Ecto neural progenitor cell (in vitro differentiated cells): Measurements from ENCODE around the gene SLC35D1.
A peak's percentile ranks its signal among the peaks of the same experiment; 100 is the strongest.

Experiments
- DNase-seq: peaks from one replicate; pipeline ENCODE4 v3.0.0-alpha.2; 2018; ENCODE audit warnings: low spot score

Gene SLC35D1

DNA sequence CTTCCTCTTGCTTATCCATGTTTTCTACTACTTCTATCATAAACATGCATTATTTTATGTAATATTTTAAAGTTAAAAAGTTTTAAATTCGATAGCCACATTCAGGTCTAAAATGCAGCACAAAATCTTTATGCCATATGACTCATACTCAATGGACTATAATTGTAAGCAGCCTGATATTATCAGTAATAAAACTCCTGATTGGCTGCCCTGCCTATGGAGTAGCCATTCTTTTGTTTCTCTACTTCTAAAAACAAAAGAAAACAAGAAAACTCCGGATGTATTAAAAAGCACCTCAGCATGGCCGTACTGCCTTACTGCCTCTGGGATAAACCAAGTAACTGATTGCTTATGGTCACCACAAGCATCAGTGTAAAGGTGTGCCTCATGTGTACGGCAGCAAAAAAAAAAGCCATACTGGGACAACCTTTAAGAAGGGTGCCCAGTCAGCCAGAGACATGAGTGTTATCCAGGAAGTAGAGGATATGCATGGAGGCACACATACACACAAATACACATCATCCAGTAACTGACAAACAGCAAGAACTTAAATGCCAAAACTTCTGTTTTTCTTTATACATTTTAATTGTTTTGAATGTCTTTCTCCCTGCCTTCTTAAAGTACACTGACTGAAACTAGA is 9.2 kb downstream of the SLC35D1 start:
- no peak for DNase-seq

DNA sequence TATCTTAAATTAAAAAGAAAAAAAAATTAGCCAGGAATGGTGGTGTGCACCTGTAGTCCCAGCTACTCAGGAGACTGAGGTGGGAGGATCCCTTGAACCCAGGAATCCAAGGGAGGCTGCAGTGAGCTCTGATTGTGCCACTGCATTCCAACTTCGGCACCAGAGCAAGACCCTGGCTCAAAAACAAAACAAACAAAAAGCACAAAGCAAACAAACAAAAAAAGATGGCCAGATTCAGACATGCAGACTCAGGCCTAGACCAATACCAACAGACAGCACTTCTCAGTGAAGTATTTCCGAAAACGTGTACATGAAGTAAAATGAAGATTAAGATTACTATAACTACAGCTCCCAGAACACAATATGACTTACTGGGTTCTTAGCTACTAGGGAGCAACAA is 10.6 kb downstream of the SLC35D1 start:
- DNase-seq: no peak

DNA sequence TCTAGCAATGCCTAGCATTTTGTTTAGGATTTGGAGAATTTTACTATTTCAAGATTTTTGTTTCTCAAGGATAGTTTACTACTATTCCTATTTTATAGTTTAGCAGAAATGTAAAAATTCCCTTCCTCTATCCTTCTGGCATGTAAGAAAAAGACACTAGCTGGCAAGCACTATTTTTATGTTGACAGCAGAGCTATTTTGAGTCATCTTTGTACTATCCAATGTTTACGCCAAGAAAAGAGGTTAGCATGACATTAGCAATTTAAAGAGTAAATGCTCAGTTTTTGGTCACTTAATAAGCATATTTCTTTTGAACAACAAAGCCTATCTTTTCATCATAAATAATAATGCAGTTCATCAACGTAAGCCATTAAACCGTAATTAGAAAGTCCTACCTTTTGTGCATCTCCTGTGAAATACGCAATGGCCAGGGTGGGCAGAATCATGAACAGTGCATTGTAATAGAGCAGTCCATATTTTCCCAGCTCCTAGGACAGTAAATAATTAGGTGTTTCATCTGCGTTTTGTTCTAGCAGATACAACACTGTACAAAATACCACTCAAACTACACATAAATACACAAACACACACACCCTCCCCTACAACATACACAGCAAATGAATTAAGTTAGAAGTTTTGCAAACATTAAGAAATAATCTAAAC is 12.0 kb downstream of the SLC35D1 start:
- DNase-seq: no peak

DNA sequence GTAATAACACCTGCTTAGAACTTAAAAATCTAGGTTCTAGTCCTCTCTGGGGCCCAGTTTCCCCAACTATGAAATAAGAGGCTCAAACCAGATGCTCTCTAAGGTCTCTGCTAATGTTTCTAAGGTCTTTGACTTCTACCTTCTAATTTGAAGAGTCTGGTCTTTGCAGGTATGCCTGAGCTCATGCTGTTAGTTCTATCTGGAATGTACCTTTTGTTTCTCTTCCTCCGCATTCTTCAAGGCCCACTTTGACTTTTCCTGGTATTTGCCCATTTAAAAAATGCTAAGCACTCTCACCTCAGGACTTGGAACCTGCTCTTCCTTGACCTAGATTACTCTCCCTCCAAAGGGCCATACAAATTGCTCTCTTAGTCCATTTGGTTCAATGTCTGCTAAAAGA is 13.5 kb downstream of the SLC35D1 start:
- DNase-seq: no peak

DNA sequence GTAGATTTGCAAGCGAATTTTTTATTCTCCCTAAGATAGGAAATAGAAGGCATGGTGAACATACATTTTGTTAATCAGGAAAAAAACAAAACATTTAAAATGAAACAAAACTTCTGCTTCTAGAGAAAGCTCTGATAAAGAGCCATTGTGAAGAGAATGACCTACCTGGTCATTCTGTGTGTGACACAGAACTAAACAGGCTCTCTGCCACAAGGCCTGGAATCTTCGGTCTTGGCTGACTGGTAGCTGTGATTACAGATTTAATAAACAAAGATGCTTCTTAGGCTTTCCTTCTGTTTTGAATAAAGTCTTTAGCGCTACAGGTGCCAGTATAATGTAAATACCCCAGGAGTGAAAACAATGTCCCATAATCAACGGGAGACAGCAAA is 22.1 kb downstream of the SLC35D1 start:
- DNase-seq: no peak

DNA sequence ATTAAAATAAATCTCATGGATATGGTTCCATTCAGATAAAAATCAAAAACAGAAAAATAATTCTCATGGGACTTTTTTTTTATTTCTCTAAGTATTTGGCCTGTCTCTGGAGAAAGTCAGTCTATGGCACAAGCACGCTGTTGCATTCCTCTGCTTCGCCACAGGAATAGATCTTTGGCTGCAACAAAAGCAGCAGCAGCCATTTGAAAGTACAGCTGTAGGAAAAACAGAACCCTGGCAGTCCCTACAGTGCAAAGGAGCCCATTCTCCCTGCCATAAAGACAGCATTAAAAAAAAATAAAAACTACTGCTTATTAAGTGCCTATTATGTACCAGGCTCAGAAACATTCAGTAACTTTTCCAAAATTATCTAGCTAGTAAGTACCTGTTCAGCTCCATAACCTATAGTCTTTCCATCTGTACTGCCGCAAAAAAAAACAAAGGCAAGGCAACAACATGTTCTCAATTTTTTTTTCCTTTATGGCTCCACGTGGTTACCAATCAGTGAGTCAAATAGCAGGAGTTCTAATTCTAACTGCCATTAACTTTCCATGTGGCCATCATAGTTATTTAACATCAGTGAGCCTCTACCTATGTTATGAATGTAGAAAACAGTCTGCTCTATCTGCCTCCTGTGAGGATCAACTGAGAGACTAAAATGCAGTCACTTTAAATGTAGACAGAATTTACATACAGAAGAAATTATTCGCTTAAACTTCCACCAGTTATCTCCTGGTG is 22.7 kb downstream of the SLC35D1 start:
- no peak for DNase-seq

DNA sequence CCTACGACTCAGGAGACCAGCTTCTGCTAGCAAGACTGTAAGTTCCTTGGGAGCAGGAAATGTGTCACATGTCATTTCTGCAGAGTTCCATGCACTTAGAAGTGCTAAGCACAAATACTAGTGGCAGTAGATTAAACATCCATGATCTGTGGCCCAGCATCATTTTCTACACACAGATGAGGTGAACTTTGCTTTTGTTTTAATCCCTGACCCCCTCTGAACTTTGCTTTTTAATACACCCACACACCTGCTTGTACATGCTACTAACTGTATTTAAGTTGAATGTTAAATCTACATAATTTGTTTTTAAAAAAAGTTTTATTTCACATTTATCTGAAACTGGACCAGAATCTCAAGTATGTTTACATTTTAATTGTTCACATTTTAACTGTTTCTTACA is 24.5 kb downstream of the SLC35D1 start:
- no peak for DNase-seq

DNA sequence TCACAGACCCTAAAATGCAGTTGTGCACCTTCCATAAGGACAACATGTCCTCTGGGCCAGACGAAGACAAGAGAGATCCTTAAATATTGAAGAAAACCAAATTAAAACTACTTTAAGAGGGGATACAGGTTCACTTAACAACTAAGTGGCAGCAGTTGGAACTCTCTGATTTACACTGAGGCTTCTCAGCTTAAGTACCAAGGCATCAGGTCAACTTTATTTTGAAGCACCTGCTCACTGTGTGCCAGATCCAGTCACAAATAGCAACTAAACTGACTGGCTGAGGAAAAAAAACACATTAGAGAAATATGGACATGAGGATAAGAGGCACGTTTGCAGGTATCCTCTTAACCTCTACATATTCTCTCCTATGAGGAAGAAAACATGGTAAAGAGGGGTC is 33.2 kb downstream of the SLC35D1 start:
- DNase-seq: no peak

DNA sequence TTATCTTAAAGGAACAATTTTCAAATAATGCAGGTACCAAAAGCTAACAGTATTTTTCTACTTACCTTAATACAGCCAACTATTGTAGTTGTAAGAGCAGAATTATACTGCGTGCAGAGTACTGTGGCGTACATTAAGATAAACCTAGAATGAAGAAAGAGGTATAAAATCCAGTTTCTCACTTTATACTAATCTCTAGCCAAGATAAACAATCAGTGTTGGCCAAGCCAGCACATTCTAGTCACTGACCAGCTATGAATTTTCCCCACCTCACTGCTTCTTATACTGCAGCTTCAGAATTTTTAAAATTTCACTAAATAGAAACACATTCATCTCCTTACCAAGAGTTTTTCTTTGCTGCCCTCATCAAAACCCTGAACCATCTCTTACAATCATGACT is 33.6 kb downstream of the SLC35D1 start:
- DNase-seq: no peak

DNA sequence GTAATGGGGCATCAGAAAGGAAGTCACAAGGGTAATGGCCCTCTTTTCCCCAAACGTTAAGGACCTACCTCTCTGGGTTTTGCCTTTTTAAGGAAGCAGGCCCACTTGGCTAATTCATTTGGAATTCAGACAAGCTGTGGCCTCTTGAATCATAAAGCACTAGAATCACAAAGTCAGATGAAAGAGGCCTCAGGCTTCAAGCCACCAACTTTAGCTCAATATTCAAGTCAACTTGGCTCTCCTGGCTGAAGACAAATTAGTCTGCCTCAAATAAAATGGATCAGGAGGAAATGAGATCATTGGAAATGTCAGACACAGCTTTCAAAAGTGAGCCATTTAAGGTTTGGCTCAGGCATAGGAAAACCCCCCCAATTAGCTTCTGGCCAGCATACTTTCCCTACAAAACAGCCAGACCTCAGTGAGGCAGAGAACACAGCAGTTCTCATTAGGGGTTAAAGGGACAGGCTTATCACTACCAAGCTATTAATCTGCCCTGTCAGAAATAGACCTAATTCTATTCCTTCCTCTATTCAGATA is 34.3 kb downstream of the SLC35D1 start:
- DNase-seq: no peak

DNA sequence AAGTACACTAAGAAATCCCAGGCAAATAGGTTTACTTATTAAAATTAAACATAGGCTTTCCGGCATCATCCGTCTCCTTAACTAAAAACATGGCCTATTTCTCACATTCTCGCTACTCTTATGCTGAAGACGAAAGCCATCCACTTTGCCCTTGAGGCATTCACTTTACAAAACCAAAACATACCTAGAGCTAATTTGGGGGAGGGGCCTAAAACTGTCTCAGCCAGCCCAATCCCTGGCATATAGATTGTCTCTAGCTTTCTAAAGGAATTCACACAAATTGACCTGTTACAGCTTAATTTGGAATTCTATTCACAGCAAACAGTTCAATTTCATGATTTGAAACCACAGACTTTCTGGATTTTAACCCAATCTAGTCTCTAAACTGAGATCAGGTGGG is 34.8 kb downstream of the SLC35D1 start:
- no peak for DNase-seq

DNA sequence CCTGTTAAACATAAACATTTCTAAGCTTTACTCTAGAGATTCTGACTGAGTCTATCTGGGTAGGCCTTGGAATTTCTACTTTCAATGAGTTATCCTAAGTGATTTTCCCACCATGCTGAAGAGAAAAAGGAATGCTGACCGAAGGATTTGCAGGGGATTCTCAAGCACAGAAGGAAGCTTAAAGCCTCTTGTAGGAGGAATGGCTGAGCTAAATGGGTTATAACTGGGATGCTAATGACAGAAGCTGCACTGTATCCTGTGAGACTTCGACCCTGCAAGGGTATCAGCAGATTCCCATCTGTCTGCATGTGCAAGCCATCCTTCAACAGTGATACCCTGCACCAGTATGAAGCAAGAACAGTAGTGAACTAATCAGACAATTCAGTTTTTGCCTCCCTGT is 35.4 kb downstream of the SLC35D1 start:
- DNase-seq: no peak

DNA sequence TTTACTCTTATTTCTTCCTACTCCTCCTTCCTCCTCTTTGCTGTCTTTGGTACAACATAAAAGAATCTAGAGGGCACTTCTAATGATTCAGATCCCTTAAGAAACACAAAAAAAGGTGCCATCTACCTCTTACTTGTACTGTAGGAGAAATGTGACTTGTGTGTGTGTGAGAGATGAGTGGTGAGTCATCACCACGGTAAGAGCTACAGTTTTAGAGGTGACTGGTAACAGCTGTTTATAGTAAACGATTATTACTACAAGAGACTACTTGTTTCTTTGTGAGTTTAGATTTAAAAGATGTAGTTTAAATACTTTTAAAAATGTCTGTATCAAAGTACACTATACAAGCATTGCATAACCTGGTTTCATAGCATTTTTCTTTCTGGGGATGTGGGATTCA is 40.4 kb downstream of the SLC35D1 start:
- no peak for DNase-seq

DNA sequence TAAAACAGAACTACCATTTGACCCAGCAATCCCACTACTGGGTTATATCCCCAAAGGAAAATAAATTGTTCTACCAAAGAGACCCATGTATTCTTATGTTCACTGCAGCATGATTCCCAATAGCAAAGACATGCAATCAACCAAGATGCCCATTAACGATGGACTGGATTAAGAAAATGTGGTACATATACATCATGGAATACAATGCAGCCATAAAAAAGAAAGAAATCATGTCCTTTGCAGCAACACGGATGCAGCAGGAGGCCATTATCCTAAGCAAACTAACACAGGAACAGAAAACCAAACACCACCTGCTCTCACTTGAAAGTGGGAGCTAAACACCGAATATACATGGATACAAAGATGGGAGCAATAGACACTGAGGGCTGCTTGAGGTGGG is 44.2 kb downstream of the SLC35D1 start:
- DNase-seq: no peak

DNA sequence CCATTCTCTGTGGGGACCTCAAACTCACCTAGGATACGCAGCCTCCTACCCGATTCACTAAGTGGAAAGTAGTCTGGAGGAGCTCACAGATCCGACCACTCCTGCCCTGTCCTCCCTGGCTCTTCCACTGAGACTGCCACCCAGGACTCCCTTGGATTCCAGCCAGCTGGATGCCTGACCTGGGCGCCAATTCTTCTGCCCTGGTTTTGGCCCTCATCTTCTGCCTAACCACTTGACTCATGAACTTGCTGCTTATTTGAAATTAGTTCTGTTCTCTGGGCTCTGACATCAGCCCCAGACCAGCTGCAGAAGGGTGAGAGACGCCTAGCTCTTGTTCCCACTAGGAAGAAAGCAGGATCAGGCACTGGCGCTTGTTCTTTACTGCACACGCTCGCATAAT is 48.9 kb downstream of the SLC35D1 start:
- DNase-seq: no peak

DNA sequence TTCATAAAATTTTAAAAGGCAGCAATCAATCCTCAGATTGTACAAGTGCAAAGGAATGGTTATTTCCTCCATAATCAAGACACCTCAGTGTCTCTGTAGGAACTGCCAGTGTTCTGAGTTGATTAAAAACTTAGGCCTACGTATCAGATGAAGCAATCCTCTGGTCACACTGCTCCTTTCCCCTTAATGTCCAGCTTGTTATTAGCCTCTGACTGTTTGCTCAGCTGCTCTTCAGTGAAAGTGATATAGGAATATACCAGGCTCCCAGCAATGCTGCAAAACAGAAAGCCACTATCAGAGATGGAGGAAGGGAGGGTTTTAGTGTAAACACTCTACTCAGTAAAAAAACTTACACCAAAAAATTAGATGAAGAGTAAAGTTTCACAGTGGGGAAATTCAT is 49.8 kb downstream of the SLC35D1 start:
- no peak for DNase-seq

DNA sequence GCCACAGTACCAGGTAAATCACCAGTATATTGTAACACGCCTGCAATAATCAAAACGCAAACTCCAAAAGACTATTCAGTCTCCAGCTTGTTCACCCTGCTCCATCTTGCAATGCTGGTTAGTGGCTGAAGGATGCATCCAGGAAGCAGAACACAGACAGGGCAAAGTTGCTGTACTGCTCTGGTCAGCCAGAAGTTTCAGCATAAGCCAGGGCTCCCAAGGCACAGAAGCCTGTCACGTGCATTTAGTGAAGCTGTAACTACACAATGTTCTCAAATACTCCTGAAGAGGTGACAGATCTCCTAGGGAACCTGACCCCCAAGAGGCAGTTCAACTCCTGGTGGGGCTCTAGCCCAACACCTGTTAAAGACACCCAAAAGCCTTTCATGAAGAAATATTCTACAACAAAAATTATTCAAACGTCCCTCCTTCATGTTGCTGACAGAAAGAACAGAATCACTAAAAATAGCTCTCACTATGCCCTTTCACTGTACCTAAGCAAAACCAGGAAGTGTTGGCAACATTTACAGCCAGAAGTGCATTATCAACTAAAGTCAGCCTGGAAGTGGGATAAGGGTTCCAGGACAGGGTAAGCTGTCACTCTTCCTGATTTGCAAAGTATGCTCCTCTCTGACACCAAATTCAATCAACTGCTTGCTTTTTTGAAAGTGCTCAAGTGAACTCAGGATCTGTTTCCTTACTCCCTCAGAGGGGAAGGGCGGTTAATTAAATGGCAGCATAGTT is 52.1 kb downstream of the SLC35D1 start:
- no peak for DNase-seq

DNA sequence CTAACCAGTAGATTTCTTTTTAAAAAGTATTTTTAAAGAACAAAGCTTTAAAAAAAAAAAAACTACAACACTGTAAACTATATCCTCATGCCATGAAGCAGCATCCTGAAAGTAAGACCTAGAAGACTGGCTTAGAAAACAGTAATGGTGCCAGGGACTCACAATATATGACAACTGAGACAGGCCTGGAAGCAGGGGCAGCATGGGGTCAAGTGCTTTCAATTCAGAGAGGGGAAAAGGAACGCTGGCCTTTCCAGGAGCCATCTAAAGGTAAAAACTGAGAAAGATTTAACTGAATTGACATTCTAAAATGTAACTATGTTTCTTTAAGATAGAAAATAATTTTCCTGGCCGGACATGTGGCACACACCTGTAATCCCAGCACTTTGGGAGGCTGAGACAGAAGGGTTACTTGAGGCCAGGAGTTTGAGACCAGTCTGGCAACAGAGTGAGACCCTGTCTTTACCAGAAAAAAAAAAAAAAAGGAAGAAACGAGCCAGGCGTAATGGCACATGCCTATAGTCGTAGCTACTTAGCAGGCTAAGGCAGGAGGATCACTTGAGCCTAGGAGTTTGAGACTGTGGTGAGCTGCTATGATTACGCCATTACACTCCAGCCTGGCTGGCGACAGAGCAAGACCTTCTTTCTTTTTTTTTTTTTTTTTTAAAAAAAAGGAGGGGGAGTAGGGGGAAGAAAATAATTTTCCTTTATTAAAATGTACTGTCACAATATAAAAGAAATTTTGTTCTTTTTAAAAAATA is 54.1 kb downstream of the SLC35D1 start:
- no peak for DNase-seq

DNA sequence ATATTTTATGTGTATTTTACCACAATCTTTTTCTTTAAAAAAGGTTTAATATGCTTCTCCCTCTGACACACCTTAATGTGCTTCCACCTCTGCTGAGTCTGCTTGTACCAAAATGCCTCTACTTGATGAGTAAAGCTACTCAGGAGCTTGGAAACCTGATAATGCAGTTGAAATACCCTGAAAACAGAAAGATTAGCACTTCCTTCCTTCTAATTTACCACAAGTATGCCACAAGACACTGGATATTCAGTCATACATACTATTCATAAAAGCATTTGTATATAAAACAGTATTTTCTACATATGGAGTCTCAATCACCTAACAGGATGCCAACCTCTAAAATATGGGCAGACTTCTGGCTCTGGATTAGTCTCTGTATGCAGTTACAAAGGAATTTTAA is 55.0 kb downstream of the SLC35D1 start:
- no peak for DNase-seq

DNA sequence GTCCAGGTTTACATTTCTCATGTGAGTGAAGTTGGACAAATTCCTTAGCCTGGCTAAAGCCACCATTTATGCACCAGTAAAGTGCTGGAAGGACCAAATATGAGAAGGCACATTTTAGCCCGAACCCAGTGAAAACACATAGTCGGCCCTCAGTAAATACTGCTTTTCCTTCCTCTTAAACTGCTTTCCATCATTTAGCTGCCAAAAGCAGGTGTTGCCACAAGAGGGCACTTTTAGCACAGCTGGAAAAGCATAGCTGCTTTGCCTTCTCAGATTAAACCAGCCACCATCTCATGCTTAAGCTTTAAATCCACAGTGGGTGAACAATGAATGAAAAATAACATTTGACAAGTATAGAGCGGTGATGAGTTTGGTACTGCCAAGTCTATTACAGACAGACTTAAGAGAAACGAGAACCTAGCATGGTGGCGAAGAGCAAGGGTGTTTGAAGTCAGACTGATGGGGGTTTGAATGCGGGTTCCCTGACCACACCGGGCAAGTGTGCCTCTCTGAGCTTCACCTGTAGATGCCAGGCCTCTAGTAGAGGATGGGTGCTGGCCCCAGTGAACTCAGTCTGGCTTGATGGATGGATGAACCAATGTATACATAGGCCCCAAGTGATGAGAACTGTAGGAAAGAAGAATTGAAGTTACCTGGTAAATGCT is 57.8 kb downstream of the SLC35D1 start:
- DNase-seq: peak; percentile 66

DNA sequence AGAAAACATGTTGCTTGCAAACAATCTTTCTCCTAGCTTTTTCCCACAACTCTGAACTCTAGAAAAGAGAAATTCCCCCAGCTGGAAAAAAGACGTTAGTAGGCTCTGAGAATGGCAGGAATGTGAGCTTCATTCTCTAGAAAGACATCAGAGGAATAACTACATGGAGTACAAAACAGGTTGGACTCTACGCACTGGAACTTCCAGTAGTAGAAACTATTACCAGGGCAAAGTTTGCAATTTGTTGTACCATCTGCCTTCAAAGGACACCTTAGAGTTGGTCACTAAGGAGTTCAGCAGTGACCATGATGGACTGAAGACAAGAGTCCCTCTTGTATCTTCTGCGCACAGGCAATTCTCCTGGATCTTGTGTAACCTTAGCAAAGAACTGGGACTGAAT is 60.9 kb downstream of the SLC35D1 start:
- DNase-seq: no peak
